ENCODE data around the gene HHIPL2.
"Not testable (repeated sequence)": the region's sequence is repeated elsewhere in the genome, so short reads cannot be mapped to it uniquely, and the experiment has no call there.

Gene HHIPL2

DNA sequence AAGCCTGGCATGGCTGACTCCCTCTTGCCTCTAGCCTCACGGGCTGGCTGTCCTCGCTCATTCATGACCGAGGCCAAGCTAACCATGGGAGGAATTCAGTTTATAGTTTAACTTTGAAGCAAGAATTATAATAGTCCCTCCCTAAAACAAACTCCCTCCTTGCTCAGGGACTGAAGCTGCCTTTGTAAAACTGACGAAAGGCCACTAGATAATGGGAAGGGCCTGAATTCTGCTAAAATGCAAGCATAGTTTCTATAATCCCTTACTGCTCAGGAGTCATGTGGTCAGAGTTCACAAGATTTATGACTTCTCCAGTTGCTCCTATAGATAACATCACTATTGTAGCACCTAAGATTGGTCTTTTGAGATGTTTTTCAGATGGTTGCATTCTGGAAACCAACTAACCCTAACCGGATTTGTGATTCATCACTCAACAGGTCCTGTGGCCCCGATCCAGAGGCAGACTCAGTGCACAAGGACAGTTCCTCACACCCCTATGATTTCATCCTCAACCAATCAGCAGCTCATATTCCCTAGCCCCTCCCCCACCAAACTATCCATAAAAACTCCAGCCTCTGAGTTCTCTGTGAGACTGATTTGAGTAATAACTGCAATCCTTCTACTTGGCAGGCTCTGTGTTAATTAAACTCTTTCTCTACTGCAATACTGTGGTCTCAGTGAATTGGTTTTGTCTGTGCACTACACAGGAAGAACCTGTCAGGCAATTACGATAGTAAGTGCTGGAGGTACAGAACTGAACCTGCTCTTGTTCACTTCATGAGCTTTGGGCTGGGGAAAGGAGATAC is 26.4 kb downstream of the HHIPL2 start:
- no peak overlapping the region for H3K4me3 ChIP-seq (ENCODE audit: control insufficient read depth, low read depth, low read length)
- TF ChIP-seq, protein P1, sequence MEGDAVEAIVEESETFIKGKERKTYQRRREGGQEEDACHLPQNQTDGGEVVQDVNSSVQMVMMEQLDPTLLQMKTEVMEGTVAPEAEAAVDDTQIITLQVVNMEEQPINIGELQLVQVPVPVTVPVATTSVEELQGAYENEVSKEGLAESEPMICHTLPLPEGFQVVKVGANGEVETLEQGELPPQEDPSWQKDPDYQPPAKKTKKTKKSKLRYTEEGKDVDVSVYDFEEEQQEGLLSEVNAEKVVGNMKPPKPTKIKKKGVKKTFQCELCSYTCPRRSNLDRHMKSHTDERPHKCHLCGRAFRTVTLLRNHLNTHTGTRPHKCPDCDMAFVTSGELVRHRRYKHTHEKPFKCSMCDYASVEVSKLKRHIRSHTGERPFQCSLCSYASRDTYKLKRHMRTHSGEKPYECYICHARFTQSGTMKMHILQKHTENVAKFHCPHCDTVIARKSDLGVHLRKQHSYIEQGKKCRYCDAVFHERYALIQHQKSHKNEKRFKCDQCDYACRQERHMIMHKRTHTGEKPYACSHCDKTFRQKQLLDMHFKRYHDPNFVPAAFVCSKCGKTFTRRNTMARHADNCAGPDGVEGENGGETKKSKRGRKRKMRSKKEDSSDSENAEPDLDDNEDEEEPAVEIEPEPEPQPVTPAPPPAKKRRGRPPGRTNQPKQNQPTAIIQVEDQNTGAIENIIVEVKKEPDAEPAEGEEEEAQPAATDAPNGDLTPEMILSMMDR (IDR thresholded peaks at IDR 0.05; ENCODE audit: control insufficient read depth, insufficient read depth, low read depth, low read length, missing control alignments) = no peak
- no peak for DNase-seq (ENCODE audit: low read depth)

DNA sequence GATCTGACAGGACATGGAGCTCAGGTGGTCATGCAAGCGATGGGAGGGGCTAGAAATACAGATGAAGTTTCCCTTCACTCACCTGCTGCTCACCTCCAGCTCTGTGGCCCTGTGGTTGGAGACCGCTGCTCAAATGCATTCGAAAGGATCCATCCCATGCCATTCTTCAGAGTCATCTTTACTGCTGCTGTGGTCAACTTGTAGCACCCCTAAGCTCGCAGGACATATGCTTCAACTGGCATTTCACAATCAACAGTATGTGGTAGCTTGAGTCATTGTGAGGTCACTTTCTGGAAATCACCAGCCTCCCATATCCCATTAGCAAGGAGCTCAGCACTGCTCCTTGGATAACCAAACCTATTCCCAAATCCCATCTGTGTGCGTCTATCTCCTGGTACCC is 58.4 kb downstream of the HHIPL2 start:
- peak; percentile 75 for DNase-seq (ENCODE audit: low read depth)
- H3K4me3 ChIP-seq (ENCODE audit: control insufficient read depth, low read depth, low read length) = not testable (repeated sequence)

DNA sequence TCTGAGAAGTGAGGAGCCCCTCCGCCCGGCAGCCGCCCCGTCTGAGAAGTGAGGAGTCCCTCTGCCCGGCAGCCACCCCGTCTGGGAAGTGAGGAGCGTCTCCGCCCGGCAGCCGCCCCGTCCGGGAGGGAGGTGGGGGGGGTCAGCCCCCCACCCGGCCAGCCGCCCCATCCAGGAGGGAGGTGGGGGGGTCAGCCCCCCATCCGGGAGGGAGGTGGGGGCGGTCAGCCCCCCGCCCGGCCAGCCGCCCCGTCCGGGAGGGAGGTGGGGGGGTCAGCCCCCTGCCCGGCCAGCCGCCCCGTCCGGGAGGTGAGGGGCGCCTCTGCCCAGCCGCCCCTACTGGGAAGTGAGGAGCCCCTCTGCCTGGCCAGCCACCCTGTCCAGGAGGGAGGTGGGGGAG is 60.1 kb downstream of the HHIPL2 start:
- H3K4me3 ChIP-seq (ENCODE audit: control insufficient read depth, low read depth, low read length); DNase-seq (ENCODE audit: low read depth): not testable (repeated sequence)

DNA sequence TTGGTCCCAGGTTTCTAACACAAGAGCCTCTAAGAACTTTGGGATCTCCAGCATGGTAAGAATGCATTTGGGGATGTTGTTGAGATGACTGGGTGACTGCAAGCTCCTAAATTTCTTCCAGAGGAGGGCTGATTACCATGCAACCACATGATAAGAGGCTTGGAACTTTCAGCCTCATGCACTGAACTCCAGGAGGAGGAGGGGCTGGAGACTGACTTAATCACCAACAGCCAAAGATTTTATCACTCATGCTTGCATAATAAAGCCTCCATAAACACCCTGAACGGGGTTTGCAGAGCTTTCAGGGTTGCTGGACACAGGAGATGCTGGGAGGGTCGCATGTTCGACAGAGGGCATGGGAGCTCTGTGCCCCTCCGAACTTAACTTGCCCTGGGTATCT is 63.9 kb downstream of the HHIPL2 start:
- DNase-seq (ENCODE audit: low read depth) = peak; percentile 45
- not testable (repeated sequence) for H3K4me3 ChIP-seq (ENCODE audit: control insufficient read depth, low read depth, low read length)

DNA sequence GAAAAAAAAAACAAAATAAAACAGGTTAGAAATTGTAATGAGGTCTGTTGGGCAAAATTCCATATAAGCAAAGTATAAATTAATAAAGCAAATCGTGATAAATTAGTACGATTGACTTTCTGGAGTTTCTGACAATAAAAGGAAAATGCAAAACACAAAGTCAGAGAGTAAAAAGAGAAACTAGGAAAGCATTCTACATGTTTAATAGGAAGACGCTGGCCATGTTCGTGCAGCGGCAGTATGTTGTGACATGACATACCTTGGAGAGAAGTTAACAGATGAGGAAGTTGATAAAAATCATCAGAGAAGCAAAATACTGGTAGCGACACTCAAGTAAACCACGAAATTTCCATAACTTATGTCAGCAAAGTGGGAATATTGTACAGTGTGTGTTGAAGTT is 68.3 kb downstream of the HHIPL2 start:
- not testable (repeated sequence) for H3K4me3 ChIP-seq (ENCODE audit: control insufficient read depth, low read depth, low read length); DNase-seq (ENCODE audit: low read depth)

DNA sequence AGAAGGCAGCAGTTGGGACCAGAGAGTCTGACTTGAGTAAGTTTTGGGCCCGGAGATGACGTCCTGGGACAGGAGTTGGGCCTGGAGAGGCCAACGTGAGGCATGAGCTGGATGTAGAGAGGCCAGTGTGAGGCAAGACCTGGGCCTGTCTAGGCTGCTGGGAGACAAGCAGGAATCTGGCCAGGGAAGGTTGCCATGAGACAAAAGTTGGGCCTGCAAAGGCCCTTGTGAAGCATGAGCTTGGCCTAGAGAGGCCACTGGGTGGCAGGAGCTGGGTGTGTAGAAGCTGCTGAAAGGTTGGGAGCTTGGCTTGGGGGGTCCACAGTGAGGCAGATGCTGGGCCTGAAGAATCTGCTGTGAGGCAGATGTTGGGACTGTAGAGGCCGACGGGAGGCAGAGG is 71.5 kb downstream of the HHIPL2 start:
- not testable (repeated sequence) for DNase-seq (ENCODE audit: low read depth); H3K4me3 ChIP-seq (ENCODE audit: control insufficient read depth, low read depth, low read length)
- TF ChIP-seq, protein P1 (IDR thresholded peaks at IDR 0.05; ENCODE audit: control insufficient read depth, insufficient read depth, low read depth, low read length, missing control alignments) = peak; percentile 34

DNA sequence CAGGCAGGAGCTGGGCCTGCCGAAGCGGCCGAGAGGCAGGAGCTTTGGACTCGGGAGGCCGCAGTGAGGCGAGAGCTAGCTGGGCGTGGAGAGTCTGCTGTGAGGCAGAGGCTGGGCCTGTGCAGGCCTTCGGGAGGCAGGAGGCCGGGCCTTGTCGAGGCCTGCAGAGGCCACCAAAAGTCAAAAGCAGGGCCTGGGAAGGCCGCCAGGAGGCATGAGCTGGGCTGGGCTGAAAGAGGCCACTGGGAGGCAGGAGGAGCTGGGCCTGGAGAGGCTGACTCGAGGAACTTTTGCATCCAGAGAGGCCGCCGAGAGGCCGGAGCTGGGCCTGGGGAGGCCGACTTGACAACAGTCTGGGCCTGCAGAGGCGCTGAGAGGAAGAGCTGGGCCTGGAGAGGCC is 74.2 kb downstream of the HHIPL2 start:
- not testable (repeated sequence) for DNase-seq (ENCODE audit: low read depth); H3K4me3 ChIP-seq (ENCODE audit: control insufficient read depth, low read depth, low read length)

DNA sequence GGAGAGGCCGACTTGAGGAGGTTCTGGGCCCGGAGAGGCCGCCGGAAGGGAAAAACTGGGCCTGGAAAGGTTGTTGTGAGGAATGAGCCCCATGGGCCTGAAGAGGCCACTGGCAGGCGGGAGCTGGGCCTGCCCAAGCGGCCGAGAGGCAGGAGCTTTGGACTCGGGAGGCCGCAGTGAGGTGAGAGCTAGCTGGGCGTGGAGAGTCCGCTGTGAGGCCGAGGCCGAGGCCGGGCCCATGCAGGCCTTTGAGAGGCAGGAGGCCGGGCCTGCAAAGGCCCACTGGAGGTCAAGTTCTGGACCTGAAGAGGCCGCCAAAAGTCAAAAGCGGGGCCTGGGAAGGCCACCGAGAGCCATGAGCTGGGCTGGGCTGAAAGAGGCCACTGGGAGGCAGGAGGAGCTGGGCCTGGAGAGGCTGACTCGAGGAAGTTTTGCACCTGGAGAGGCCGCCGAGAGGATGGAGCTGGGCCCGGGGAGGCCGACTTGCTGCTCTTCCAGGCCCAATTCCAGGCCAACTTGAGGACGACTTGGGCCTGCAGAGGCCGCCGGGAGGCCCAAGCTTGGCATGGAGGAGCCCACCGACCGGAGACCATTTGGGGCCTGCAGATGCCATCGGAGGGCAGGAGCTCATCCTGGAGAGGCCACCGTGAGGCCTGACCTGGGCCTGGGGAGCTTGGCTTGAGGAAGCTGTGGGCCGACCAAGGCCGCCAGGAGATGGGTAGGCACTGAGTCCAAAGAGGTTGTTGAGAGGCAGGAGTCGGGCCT is 74.9 kb downstream of the HHIPL2 start:
- not testable (repeated sequence) for H3K4me3 ChIP-seq (ENCODE audit: control insufficient read depth, low read depth, low read length); DNase-seq (ENCODE audit: low read depth)

All from AG09309 (cell line).